GM19455 (cell line): Measurements from ENCODE around the gene EFCAB6.

ENCODE experiments used
- ATAC-seq: cut with Tn5 transposase; IDR thresholded peaks from one replicate; pipeline ENCODE4 v1.9.1; 2021; ENCODE audit not compliant: unreplicated experiment

EFCAB6 gene

GRCh38 chr22:43555561-43556515 lies 256.3 kb downstream of the EFCAB6 start:
- no peak for ATAC-seq

GRCh38 chr22:43554694-43555365 lies 257.3 kb downstream of the EFCAB6 start:
- ATAC-seq = no peak

GRCh38 chr22:43554259-43554636 lies 257.9 kb downstream of the EFCAB6 start:
- no peak for ATAC-seq

- ATAC-seq = no peak
These were observed 258.4 kb downstream of the EFCAB6 start for GRCh38 chr22:43553451-43554258.

- no peak for ATAC-seq
These were observed 261.4 kb downstream of the EFCAB6 start for GRCh38 chr22:43550672-43551071.

- no peak for ATAC-seq
These were observed 262.0 kb downstream of the EFCAB6 start for GRCh38 chr22:43550024-43550620.

- no peak for ATAC-seq
These were observed 265.9 kb downstream of the EFCAB6 start for GRCh38 chr22:43546186-43546585.

GRCh38 chr22:43544289-43544673 lies 267.8 kb downstream of the EFCAB6 start:
- ATAC-seq = no peak

- no peak for ATAC-seq
These were observed 268.4 kb downstream of the EFCAB6 start for GRCh38 chr22:43543522-43544288.

- no peak for ATAC-seq
These were observed 269.2 kb downstream of the EFCAB6 start for GRCh38 chr22:43542681-43543521.

GRCh38 chr22:43541462-43542407 lies 270.4 kb downstream of the EFCAB6 start:
- ATAC-seq = no peak

- no peak for ATAC-seq
These were observed 271.1 kb downstream of the EFCAB6 start for GRCh38 chr22:43541022-43541421.

- no peak for ATAC-seq
These were observed 271.6 kb downstream of the EFCAB6 start for GRCh38 chr22:43540529-43540923.

- no peak for ATAC-seq
These were observed 272.3 kb downstream of the EFCAB6 start for GRCh38 chr22:43539572-43540528.

- no peak for ATAC-seq
These were observed 275.0 kb downstream of the EFCAB6 start for GRCh38 chr22:43537019-43537585.

- ATAC-seq = no peak
These were observed 276.4 kb downstream of the EFCAB6 start for GRCh38 chr22:43535741-43536140.

GRCh38 chr22:43535336-43535735 lies 276.8 kb downstream of the EFCAB6 start:
- no peak for ATAC-seq
